DMS53 treated with DMSO at 0.1 percent for 48 hours (cell line): Measurements from ENCODE around the gene HOXA6.

ENCODE experiments used
- DNase-seq: peaks from one replicate; lab custom pipeline; 2025; ENCODE audit not compliant: unreplicated experiment; lab: John Stamatoyannopoulos, UW

HOXA6 gene

DNA sequence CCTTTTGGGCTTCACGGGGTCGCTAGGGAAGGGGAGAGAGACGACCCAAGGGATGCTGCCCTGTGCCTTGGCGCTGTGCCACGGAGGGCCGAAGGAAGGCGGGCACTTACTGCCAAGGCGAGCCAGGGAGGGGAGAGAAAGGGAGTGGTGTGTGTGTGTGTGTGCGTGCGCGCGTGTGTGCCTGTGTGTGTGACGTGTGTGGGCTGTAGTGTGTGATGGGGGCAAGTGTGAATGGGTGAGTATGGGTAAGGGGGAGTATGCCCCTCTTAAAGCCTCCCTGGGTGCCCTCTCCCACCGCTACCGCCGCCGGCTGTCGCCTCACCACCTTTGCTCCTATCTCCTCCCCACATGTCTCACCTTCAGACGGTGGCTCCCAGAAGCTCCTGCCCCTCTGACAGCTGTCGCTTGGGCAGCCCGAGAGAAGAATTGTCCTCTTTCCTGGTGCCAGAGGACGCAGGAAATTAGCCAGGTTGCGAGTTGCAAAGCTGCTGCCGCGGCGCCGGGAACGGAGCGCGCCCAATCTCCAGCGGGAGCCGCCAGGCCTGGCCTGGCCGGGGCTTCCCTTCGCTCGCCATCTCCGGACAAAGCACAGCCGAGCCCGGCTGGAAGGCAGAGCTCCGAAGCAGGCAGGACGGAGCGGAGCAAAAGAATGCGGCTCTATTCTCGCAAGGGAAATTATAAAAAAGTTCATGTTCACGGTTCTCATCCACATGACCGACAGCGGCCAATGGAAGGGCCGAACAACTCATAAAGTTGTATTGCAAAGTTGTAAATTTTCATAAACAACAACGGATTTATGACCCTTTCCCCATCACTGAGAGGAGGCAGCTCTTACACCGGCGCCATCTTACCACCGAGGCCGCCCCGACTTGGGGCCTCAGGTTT is 4.6 kb upstream of the HOXA6 start, which contains the start of gene HOXA3:
Gene HOXA3 (minus strand): TSS at position 653 of the 885 bp plus-strand sequence. CDS start 41,943 bp downstream, outside the sequence.
- DNase-seq, result peak; percentile 57

DNA sequence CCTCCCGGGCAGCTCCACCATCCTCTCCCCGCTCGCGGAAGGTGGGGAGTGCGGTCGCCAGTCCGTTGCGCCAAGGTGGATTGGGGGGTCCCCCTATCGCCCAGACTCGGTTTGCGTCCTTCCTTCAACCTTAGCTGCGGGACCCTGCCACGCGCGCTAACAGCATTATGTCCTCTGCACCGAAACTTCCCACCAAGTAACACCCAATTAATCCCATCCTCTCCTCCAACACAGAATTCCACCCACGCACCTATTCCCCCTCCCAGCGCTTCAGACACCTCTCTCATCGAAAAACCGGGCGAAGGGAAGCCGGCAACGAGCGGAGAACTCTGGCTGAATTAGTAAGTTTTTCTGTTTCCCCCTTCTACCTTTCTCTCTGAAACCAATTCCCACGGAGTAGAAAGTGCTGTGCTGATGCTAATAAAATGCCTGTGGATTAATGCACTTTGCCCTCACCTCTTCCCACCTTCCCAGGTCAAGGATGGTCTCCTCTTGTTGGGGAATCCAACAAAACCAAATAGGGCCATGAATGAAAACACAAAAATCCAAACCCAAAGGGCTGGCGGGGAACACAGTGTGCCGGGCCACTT is 3.9 kb upstream of the HOXA6 start:
- no peak for DNase-seq

DNA sequence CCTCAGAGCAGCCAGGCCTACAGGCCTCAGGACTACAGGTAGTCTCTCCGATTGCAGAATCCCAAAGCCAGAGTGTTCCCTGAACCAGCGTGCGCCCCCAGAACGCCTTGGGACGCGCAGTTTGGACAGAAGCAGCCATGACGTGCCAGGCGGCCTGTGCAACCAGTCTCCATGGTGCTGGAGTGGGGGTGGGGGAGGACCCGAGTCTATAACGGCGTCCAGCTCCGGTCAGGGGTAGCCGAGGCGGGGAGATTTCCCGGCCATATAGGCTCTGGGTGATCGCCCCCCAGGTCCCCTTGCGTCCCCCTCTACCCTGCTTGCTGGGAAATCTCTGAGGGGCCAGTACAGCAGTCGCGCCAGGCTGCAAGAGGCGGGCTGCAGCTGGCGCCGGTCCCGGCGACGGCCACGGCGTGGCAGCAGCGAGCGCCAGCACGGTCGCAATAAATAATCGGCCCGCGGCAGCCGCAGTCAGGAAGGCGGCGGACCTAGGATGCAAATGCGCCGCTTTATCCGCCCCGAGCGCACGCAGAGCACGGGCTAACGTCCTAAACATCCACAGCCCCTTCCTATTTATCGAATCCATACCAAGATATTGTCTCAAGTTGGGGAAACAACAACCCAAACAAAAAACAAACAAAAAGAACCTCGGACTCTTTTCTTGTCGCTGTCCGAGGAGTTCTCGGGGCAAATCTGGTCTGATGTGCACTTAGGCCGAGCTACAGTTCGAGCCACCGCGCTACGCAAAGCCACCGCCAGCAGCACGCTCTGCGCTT is 3.2 kb upstream of the HOXA6 start:
- DNase-seq, result peak; percentile 90

DNA sequence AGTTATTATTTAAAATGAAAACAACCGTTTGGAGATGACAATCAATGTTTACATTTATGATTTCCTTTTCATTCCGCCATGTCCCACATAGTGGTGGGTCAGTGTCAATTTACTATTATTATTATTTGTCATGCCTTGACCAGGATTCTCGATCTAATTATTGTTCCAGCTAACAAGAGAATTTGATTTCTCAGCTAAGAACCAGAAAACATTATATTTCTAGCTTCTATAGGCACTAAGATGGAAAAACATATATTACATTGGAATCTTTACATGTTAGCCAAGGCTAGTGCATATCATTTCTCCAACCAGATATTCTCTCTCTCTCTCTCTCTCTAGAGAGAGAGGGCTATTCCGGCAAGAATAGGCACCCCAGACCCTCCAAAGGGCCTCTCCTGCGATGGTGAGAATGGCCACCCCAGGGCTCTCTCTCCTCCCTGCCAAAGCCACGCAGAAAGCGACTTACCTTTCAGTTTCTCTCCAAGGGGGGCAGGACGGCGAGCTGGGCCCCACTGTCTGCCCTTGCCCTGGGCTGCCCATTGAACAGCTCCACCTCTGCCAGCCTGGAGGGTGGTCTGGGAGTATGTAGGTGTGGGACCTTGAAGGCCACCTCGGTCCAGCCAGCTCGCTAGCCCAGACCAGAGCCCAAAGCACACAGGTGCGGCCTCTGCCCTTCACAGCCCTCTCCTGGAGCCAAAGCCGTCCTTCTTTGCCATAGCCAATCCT is 2.4 kb upstream of the HOXA6 start:
- no peak for DNase-seq

DNA sequence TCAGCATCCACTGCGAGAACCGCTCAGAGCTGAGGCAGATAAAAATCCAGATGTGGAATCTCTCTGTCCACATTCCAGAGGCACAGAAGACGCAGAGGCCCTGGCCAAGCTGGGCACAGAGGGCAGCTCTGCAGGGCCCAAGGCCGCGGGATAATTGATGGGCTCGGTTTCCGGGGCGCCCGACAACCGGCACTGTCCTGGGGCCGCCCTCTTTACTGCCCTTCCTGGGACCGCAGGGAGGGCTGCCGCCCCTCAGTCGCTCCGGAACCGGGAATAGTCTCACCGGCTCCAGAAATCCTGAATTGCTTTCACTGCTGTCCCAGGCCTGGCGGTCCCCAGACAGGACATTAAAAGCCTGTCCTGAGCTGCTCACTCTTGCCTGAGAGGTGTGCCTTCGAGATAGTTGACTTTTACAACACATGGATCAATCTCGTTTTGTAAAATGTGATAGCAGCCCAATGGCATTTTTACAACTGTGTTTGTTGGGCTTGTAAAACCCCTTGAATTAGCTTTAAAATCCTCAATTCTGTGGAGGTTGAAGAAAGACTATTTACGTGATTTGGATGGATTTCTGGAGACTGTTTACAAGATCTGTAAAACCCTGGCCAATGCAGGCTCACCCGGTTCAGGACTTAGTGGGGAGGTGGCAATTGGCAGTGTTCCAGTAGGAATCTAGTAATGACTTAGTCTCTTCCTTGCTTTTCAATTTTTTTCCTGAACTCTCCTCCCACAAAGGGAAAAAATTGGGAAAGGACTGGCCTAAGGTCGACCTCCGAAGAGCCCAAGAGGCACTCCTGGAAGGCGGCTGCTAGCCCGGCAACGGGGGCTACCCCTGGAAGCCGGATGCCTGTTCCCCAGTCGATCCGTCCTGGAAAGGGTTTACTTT is 1.4 kb upstream of the HOXA6 start:
- DNase-seq, result no peak

DNA sequence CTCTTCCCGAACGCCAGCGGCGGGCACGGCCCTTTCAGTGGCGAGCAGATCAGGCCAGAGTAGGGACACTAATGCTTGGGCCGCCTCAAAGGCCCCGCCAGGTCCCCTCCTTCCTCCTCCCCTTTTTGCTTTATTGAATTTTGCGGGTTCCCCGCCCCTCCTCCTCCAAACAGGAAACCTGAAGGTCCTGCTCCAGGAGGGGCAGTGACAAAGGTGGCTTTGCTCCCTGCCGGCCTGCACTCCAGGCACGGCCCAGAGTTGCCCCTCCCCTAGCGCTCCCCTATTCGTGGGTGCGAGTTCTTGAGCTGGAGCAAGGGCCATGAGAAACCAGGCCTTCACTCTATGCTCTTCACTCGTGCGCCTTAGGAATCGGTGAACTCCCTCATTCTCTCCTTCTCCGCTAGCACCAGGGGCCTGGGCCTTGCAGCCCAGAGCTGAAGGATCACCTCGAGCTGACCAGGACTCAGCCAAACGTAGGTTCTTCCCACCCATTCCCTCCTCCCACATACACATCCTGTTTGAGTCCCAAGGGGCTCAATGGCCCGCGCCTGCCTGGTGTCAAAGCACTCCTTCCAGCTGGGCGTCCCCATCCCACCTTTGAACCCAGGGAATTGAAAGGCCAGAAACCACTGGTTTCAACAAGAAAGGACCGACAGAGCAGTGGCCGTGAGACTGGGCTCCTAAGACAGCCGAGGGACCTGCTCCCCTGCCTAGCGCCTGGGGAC is 619 bp upstream of the HOXA6 start:
- DNase-seq, result no peak

DNA sequence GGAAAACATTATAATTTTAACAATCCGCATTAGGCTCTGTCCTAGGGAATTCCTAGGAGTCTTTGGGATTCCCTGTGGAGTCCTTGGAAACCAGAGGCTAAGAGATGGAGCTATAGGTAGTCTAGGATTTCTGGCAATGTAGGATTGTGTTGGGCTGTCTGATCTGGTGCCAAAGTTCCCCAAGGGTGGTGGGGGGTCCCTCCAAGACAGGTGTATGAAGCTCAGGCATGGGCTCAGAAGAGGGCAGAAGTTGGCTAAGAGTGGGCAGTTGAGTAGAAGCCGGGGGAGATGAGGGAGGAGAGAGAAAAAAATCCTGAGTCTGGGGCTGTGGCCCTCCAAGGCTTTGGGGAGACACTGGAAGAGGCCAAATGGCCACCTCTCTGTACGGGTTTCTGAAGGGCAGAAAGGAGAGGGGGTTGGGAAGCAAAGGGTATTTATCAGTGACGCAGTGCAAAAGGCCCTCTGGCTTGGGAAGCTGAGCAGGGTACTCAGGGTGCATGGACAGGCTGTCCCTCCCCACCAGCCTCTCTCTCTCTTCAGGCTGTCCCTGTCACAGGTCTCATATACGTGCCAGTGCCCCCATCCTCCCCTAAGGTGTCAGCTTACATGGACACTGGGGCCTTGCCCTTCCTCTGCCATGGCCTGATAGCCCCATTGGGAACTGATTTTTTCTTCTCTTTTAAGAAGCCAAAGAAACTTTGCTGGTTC is 929 bp downstream of the HOXA6 start:
- no peak for DNase-seq

DNA sequence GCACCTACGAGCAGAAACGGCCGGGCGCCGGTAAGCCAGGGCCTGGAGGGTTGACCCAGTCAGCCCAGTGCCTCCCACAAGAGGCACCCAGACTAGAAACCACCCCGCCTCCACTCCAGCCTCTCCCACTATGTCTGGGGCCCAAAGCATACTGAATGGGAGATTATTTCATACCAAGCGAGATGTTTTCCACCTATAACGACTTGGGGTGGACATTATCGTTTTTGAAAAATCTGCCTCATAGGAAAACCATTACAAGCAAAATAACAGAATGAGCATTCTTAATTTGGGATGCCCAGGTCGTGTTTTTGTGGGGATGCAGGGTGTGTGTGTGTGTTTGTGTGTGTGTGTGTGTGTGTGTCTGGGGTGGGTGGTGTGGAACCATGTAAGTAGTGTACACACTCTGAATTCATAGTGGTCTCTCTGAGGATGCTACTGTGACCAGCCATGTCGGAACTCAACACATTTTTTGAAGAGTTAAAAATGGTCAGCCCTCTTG is 1.6 kb downstream of the HOXA6 start:
- DNase-seq, result no peak

DNA sequence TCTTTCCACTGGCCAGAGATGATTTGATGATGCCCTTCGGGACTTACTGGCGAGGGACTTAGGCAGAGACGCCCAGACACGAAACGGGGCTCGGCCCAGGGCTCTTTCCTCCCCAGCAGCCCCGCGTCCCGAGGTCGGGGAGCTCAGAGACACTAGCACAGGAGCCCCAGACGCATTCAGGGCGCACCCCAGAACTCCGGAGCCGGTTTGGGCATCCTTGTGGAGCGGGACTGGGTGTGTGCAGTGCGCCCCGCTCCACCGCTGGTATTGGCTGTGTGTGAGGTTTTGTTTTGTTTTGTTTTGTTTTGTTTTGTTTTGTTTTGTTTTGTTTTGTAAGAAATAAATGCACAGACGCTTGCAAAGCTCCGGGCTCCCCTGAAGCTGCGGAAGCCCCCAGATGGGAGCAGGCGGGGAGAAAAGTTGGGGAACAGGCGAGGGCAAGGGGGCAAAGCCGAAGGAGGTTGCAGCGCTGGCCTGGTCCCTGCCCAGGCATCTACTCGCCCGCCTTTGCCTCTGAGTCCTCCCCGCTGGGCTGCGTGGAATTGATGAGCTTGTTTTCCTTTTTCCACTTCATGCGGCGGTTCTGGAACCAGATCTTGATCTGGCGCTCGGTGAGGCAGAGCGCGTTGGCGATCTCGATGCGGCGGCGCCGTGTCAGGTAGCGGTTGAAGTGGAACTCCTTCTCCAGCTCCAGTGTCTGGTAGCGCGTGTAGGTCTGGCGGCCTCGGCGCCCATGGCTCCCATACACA is 2.2 kb downstream of the HOXA6 start:
- no peak for DNase-seq

DNA sequence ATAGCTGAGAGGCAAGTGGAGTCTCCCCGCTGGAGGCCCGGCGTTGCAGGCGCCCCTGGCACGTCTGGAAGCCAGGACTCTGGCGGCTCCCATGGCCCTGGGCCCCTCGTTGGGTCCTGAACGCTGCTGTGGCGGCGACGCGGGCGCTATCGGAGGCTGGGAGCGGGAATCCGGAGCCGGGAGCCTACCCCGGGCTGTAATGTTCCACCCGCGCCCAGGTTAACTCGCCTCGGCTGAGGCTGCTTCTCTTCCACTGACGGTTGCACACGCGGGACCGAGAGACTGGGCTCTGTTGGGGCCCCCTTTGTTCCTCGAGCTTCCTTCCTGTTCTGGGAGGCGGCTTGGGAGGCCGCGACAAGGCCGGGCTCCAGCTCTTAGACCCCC is 2.8 kb downstream of the HOXA6 start:
- DNase-seq, result peak; percentile 37

DNA sequence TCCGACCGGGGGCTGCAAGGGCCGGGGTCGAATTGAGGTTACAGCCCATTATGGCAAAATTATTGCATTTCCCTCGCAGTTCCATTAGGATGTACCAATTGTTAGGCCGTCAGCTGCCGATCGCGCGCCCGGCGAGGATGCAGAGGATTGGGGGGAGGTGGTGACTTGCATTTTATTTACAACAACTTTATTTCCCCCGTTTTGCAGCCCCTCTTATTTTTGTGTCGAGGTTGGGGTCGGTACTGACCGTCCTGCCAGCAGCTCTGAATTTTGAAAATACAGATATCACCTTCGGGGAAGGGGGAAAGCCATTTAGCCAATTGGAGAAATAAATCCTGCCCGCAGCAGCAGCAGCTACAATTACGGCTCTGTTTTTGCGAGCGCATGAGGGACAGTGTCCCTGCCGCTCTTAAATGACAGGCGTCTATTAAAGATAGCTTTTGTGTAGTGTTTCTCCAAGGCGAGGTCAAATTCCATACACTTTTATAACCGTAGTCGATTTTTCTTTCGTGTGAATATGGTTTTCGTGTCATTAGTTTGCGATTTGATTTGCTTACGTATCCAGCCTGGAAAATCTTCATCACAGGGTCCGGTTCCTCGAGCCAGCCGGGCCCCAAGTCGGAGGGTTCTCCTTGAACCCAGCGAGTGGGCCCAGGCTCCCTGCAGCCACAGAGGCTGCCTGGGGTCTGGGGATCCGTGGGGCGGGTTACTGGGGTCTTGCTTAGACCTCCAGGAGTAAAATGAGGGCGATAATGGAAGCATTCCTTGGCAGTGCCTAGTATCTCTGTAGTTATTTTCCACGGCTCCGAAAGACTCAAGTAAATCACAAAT is 3.4 kb downstream of the HOXA6 start:
- peak; percentile 39 for DNase-seq

DNA sequence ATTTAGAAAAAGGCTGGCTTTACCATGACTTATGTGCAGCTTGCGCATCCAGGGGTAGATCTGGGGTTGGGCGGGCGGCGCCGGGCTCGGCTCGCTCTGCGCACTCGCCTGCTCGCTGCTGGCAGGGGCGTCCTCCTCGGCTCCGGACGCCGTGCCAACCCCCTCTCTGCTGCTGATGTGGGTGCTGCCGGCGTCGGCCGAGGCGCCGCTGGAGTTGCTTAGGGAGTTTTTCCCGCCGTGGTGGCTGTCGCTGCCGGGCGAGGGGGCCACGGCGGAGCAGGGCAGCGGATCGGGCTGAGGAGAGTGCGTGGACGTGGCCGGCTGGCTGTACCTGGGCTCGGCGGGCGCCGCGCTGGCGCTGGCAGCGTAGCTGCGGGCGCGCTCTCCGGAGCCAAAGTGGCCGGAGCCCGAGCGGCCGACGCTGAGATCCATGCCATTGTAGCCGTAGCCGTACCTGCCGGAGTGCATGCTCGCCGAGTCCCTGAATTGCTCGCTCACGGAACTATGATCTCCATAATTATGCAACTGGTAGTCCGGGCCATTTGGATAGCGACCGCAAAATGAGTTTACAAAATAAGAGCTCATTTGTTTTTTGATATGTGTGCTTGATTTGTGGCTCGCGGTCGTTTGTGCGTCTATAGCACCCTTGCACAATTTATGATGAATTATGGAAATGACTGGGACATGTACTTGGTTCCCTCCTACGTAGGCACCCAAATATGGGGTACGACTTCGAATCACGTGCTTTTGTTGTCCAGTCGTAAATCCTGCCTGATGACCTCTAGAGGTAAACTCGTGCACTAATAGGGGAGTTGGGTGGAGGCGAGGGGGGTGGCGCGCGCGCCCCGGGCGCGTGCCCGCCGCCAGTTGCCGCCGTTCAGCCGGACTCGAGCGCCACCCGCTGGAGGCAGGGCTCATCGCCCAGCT is 4.3 kb downstream of the HOXA6 start, which contains the start of gene HOXA5:
Gene HOXA5 (minus strand): TSS at position 659 of the 927 bp plus-strand sequence. CDS start 74 bp downstream, at position 585.
- DNase-seq, result peak; percentile 96

DNA sequence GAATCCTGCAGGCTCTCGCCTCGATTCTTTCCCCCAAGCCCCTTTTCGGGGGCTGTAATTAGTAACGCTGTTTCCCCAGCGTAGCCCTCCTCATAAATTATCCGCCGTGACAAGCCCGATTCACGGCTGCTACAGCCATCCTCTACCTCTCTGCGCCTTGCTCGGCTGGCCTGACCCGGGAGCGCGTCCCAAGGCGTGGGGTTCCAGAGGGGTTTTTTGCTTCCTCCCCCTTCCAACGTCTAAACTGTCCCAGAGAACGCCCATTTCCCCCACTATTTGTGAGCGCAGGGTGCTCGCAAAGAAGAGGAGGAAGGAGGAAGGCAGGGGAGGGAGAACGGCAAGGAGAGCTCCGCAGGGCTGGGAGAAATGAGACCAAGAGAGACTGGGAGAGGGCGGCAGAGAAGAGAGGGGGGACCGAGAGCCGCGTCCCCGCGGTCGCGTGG is 5.0 kb downstream of the HOXA6 start:
- DNase-seq, result no peak

DNA sequence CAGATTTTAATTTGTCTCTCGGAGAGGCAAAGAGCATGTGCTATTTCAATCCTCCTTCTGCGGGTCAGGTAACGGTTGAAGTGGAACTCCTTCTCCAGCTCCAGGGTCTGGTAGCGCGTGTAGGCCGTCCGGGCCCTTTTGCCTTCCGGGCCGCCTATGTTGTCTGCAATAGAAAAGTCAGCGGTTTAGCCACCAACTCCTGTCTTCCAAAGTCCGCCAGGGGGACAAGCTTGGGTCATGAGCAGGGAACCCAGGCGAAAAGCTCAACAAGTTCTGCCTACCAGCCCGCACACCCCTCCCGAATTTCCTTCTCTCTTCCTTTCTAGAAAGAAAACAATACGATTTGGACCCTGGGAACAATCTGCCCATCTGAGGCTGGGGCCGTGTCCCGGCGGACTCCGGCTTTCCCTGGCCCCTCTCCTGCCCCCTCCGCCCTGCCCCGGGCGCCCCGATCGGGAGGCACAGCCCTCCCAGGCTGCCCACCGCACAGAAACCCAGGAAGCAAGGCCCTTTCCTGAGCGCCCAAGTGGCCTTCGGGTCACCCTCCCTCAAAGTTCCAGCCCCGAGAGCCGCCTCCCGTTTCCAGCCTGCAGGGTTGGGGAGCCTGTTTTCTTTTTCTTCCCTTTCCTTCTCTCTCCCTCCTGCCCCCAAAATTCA is 5.5 kb downstream of the HOXA6 start:
- no peak for DNase-seq
